Cardiac muscle cell (in vitro differentiated cells and primary cell): Measurements from ENCODE around the gene TOB2. TPM values are rescaled to one million over a fixed set of nuclear protein-coding genes. Genes with fewer than 3 reads are reported as not detected.
"Not testable (repeated sequence)": the region's sequence is repeated elsewhere in the genome, so short reads cannot be mapped to it uniquely, and the experiment has no call there.

Experiments used
- DNase-seq, 2 donors: peaks; one replicate each; pipeline versions ENCODE4 v3.0.0 to v3.0.0-alpha.2; 2010 to 2017; ENCODE audit warnings: low read depth in 1 of 2, low spot score in 1 of 2
- H3K27ac ChIP-seq: fragments of 200-600 bp; sonication (generic); 2 replicates; pipeline ENCODE4 v1.5.1; 2016
- H3K27me3 ChIP-seq: fragments of 200-600 bp; sonication (generic); 2 replicates; pipeline ENCODE4 v1.6.0; 2016; ENCODE audit warnings: control low read depth
- H3K36me3 ChIP-seq: fragments of 200-600 bp; sonication (generic); 2 replicates; pipeline ENCODE4 v1.5.1; 2016; ENCODE audit warnings: control low read depth
- H3K4me1 ChIP-seq: fragments of 200-600 bp; sonication (generic); 2 replicates; pipeline ENCODE4 v1.8.1; 2017; ENCODE audit warnings: low read depth, mild to moderate bottlenecking, mixed run types
- H3K4me3 ChIP-seq: fragments of 200-600 bp; sonication (generic); 2 replicates; pipeline ENCODE4 v1.5.1; 2016; ENCODE audit warnings: mild to moderate bottlenecking
- H3K9me3 ChIP-seq: fragments of 200-600 bp; sonication (generic); 2 replicates; pipeline ENCODE4 v1.5.1; 2017; ENCODE audit warnings: low read depth, mild to moderate bottlenecking, control low read depth
- CTCF ChIP-seq: IDR thresholded peaks from 2 replicates; pipeline ENCODE4 v1.5.1; 2012; ENCODE audit warnings: low read depth, mild to moderate bottlenecking, low read length
- polyA plus RNA-seq: library from polyadenylated mRNA; unstranded; fragments of >200 nt; fragmentation: Nextera tagmentation; extraction: Ambion mirVana; gene quantifications from 2 replicates; pipeline ENCODE4 v1.2.1, GENCODE V29; 2016
- total RNA-seq: library from RNA; depleted of rRNA; stranded (reverse); fragments of >200 nt; gene quantifications from 2 replicates; pipeline ENCODE4 v1.2.3, GENCODE V29; 2016

TOB2 gene
- total and polyA plus RNA-seq, 2 experiments from 2014 or later: 35.5 to 42.4 TPM

GRCh38 chr22:41471568-41471967, 25.0 kb upstream of the TOB2 start:
- TF ChIP-seq CTCF: no peak
- Histone ChIP-seq H3K9me3 (no peaks in the 10 kb centered on the region), H3K36me3 (peaks cover 4% of the 10 kb centered on the region), H3K4me1 (peaks cover 6% of the 10 kb centered on the region), H3K27me3 (no peaks in the 10 kb centered on the region), H3K4me3 (no peak overlapping the region), H3K27ac (no peak overlapping the region)
- no peak for DNase-seq

- TF ChIP-seq CTCF: no peak
- peaks cover 11% of the 10 kb centered on the region for H3K36me3 ChIP-seq
- H3K9me3 ChIP-seq: no peaks in the 10 kb centered on the region
- DNase-seq: no peak
- H3K4me1 ChIP-seq: peaks cover 6% of the 10 kb centered on the region
- H3K27ac ChIP-seq: no peak overlapping the region
- H3K27me3 ChIP-seq: no peaks in the 10 kb centered on the region
- H3K4me3 ChIP-seq: no peak overlapping the region
These were observed 24.3 kb upstream of the TOB2 start for GRCh38 chr22:41470886-41471285.

DNA sequence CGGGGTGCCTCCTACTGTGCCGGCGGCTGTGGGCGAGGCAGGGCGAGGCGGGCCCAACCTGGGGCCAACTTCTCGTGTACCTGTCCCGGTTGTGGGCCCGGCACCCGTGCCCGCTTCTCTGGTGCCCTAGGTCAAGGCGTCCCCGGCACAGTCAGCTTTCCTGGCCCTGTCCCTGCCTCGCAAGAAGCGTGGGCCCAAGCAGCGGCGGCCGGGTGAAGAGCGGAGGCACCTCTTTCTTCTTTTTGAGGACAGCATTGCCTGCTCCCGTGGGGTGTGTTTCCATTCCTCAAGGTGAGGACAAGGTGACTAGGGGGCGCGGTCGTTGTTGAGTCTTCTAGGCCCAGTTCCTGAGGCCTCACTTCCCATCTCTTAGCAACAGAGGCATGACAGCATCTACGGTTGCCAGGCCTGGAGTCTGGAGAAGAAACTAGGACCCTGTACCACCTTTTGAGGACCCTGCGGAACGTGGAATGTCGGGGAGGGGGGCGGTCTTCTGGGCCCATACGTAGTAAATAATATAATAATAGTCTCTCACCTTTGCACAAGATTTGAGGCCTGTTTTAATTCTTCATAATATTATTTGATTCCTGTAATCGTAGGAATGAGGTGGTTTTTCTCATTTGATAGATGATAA, 22.7 kb upstream of the TOB2 start:
- peaks cover 6% of the 10 kb centered on the region for H3K4me1 ChIP-seq
- no peak for TF ChIP-seq CTCF
- no peaks in the 10 kb centered on the region for H3K27me3 ChIP-seq
- DNase-seq: peak in 1 of 2 donors; percentile 3
- peak overlapping the region; percentile 68 for H3K4me3 ChIP-seq
- H3K27ac ChIP-seq: peak overlapping the region; percentile 92
- H3K9me3 ChIP-seq: no peaks in the 10 kb centered on the region
- peaks cover 25% of the 10 kb centered on the region for H3K36me3 ChIP-seq

- H3K27ac ChIP-seq: peak within 1 kb of the TSS; percentile 92
- DNase-seq: peak; percentile 99
- H3K4me1 ChIP-seq: peaks cover 6% of the 10 kb centered on the region
- no peaks in the 10 kb centered on the region for H3K27me3 ChIP-seq
- H3K4me3 ChIP-seq: peak within 1 kb of the TSS; percentile 68
- no peak for TF ChIP-seq CTCF
- H3K36me3 ChIP-seq: peaks cover 32% of the 10 kb centered on the region
- H3K9me3 ChIP-seq: no peaks in the 10 kb centered on the region
These were observed 22.0 kb upstream of the TOB2 start, which contains the start of the genes ACO2 and PHF5A for GRCh38 chr22:41468381-41469217. Gene ACO2, plus strand, starts transcription at chr22:41469117. Its CDS starts 30 bp downstream, at chr22:41469147. Gene PHF5A, minus strand, starts transcription at chr22:41468692. Its CDS starts 39 bp downstream, at chr22:41468653.

GRCh38 chr22:41461901-41462300, 15.3 kb upstream of the TOB2 start:
- DNase-seq: no peak
- H3K27me3 ChIP-seq: no peaks in the 10 kb centered on the region
- no peak overlapping the region for H3K4me3 ChIP-seq
- H3K9me3 ChIP-seq: no peaks in the 10 kb centered on the region
- peaks cover 50% of the 10 kb centered on the region for H3K36me3 ChIP-seq
- no peaks in the 10 kb centered on the region for H3K4me1 ChIP-seq
- no peak overlapping the region for H3K27ac ChIP-seq
- TF ChIP-seq CTCF: no peak

GRCh38 chr22:41460071-41460470, 13.5 kb upstream of the TOB2 start:
- H3K36me3 ChIP-seq: peaks cover 35% of the 10 kb centered on the region
- not testable (repeated sequence) for H3K4me3 ChIP-seq, H3K27ac ChIP-seq, H3K9me3 ChIP-seq, H3K4me1 ChIP-seq, DNase-seq, H3K27me3 ChIP-seq
